Small intestine (tissue), 7 donors: ENCODE results near the gene MAN2A1. TPM values are rescaled to one million over a fixed set of nuclear protein-coding genes. Genes with fewer than 3 reads are reported as not detected.

ENCODE experiments used
- DNase-seq, 2 donors: peaks; one replicate each; pipeline versions ENCODE4 v3.0.0 to v3.0.0-alpha.2; 2013
- FAIRE-seq: peaks from 2 replicates; lab custom pipeline; 2012; peaks lifted over from hg19 to GRCh38; lab: Jason Lieb, UNC
- H3K27ac ChIP-seq, 3 donors: one replicate each; pipeline ENCODE4 v1.5.1; 2013; ENCODE audit warnings: low read length in 2 of 3, mild to moderate bottlenecking in 2 of 3, control low read depth in 1 of 3, inconsistent platforms in 1 of 3, low read depth in 1 of 3, moderate library complexity in 1 of 3
- H3K27me3 ChIP-seq, 3 donors: one replicate each; pipeline ENCODE4 v1.6.1; 2013; ENCODE audit warnings: low read length in 3 of 3, inconsistent platforms in 1 of 3; ENCODE audit not compliant: control insufficient read depth in 3 of 3, insufficient read depth in 3 of 3
- H3K36me3 ChIP-seq, 3 donors: one replicate each; pipeline ENCODE4 v1.6.1; 2013; ENCODE audit warnings: low read length in 3 of 3, inconsistent platforms in 1 of 3, low read depth in 1 of 3, mild to moderate bottlenecking in 1 of 3, moderate library complexity in 1 of 3; ENCODE audit not compliant: control insufficient read depth in 3 of 3, insufficient read depth in 2 of 3
- H3K4me1 ChIP-seq, 3 donors: one replicate each; pipeline ENCODE4 v1.6.1; 2013; ENCODE audit warnings: low read length in 2 of 3, inconsistent platforms in 1 of 3, low read depth in 1 of 3, mild to moderate bottlenecking in 1 of 3, moderate library complexity in 1 of 3; ENCODE audit not compliant: control insufficient read depth in 3 of 3, insufficient read depth in 2 of 3
- H3K4me3 ChIP-seq, 3 donors: one replicate each; pipeline ENCODE4 v1.5.1; 2013; ENCODE audit warnings: low read length in 3 of 3, control low read depth in 1 of 3, inconsistent platforms in 1 of 3, low read depth in 1 of 3, mild to moderate bottlenecking in 1 of 3, moderate library complexity in 1 of 3
- H3K9me3 ChIP-seq, 2 donors: one replicate each; pipeline ENCODE4 v1.6.1; 2013; ENCODE audit warnings: low read depth in 1 of 2, low read length in 1 of 2; ENCODE audit not compliant: control insufficient read depth in 2 of 2, insufficient read depth in 1 of 2
- WGBS, 3 donors: extraction: QIAGEN DNeasy Blood & Tissue Kit; methylation state at CpG; one replicate each; pipeline ENCODE4 v1.1.7; 2013; 5-methylcytosine and 5-hydroxymethylcytosine counted together
- polyA plus RNA-seq, 4 donors: library from polyadenylated mRNA; stranded (reverse) in 3 of 4; unstranded in 1 of 4; fragments of 200-250 nt in 3 of 4; fragments of 120-200 nt in 1 of 4; gene quantifications; one replicate each; pipeline versions ENCODE4 v1.2.1 to v1.2.3, GENCODE V29; 2013
- donor health status: healthy with polysubstance abuse.
- donor health status: control.
- donor health status: control.
- donor health status: Bipolar disorder and iron deficiency.
- donor health status: healthy.

The MAN2A1 gene
- polyA plus RNA-seq, 4 donors, result 16.3 to 106 (median 21.7) TPM

GRCh38 chr5:109693535-109694400, 4.0 kb downstream of the MAN2A1 start:
- Histone ChIP-seq H3K4me3 (no peak overlapping the region), H3K36me3 (peaks cover 0 to 4% (median 0%) of the 10 kb centered on the region in 3 donors), H3K4me1 (peaks cover 17 to 32% (median 24%) of the 10 kb centered on the region in 3 donors), H3K27ac (peak overlapping the region; percentile 1 to 60 (median 34)), H3K9me3 (peaks cover 0 to 2% of the 10 kb centered on the region in 2 donors), H3K27me3 (no peaks in the 10 kb centered on the region)
- no peak for DNase-seq
- 72 to 80% (median 76%) methylated on average over 6 of the region's 6 CpGs for WGBS, 3 donors
- no peak for FAIRE-seq

- peak overlapping the region; percentile 34 to 52 (median 40) for H3K27ac ChIP-seq
- no peaks in the 10 kb centered on the region for H3K27me3 ChIP-seq
- FAIRE-seq, result peak; percentile 81
- H3K36me3 ChIP-seq, result peaks cover 0 to 5% (median 0%) of the 10 kb centered on the region in 3 donors
- no peaks in the 10 kb centered on the region for H3K9me3 ChIP-seq
- WGBS, 3 donors, result 52 to 87% (median 66%) methylated on average over 1 of the region's 1 CpG
- H3K4me3 ChIP-seq, result no peak overlapping the region
- peaks cover 17 to 32% (median 24%) of the 10 kb centered on the region in 3 donors for H3K4me1 ChIP-seq
- peak; percentile 36 to 59 for DNase-seq
Measured at GRCh38 chr5:109694451-109694891, 4.7 kb downstream of the MAN2A1 start.

- FAIRE-seq (no peak), DNase-seq (no peak)
- Histone ChIP-seq H3K27me3 (no peaks in the 10 kb centered on the region), H3K27ac (peak overlapping the region; percentile 30 to 52 (median 40)), H3K36me3 (peaks cover 0 to 7% (median 0%) of the 10 kb centered on the region in 3 donors), H3K4me1 (peaks cover 17 to 32% (median 25%) of the 10 kb centered on the region in 3 donors), H3K4me3 (no peak overlapping the region), H3K9me3 (no peaks in the 10 kb centered on the region)
- WGBS, 3 donors, result 24 to 57% (median 32%) methylated on average over 1 of the region's 1 CpG
Measured at GRCh38 chr5:109695005-109695926, 5.5 kb downstream of the MAN2A1 start.

GRCh38 chr5:109697339-109697738, 7.6 kb downstream of the MAN2A1 start:
- H3K4me3 ChIP-seq, result no peak overlapping the region
- no peak overlapping the region for H3K27ac ChIP-seq
- DNase-seq (no peak), FAIRE-seq (no peak)
- H3K9me3 ChIP-seq, result no peaks in the 10 kb centered on the region
- 55 to 79% (median 68%) methylated on average over 1 of the region's 1 CpG for WGBS, 3 donors
- peaks cover 0 to 7% (median 0%) of the 10 kb centered on the region in 3 donors for H3K36me3 ChIP-seq
- H3K27me3 ChIP-seq, result no peaks in the 10 kb centered on the region
- peaks cover 17 to 35% (median 29%) of the 10 kb centered on the region in 3 donors for H3K4me1 ChIP-seq

- Histone ChIP-seq H3K27ac (no peak overlapping the region), H3K9me3 (no peaks in the 10 kb centered on the region), H3K4me3 (no peak overlapping the region), H3K27me3 (no peaks in the 10 kb centered on the region), H3K4me1 (peaks cover 9 to 27% (median 23%) of the 10 kb centered on the region in 3 donors), H3K36me3 (peaks cover 0 to 7% (median 0%) of the 10 kb centered on the region in 3 donors)
- WGBS, 3 donors, result 72 to 82% (median 74%) methylated on average over 3 of the region's 3 CpGs
- no peak for DNase-seq
- no peak for FAIRE-seq
Measured at GRCh38 chr5:109700516-109701153, 10.9 kb downstream of the MAN2A1 start.

- no peaks in the 10 kb centered on the region for H3K9me3 ChIP-seq
- FAIRE-seq (no peak), DNase-seq (no peak)
- H3K27ac ChIP-seq, result no peak overlapping the region
- peaks cover 9 to 28% (median 27%) of the 10 kb centered on the region in 3 donors for H3K4me1 ChIP-seq
- no peak overlapping the region for H3K4me3 ChIP-seq
- no peaks in the 10 kb centered on the region for H3K27me3 ChIP-seq
- peaks cover 0 to 7% (median 0%) of the 10 kb centered on the region in 3 donors for H3K36me3 ChIP-seq
- 95 to 99% (median 98%) methylated on average over 2 of the region's 2 CpGs for WGBS, 3 donors
Measured at GRCh38 chr5:109701252-109701651, 11.5 kb downstream of the MAN2A1 start.

- no peak for FAIRE-seq
- Histone ChIP-seq H3K27ac (no peak overlapping the region), H3K9me3 (no peaks in the 10 kb centered on the region), H3K4me3 (no peak overlapping the region), H3K4me1 (peaks cover 6 to 32% (median 25%) of the 10 kb centered on the region in 3 donors), H3K36me3 (peaks cover 0 to 6% (median 0%) of the 10 kb centered on the region in 3 donors), H3K27me3 (no peaks in the 10 kb centered on the region)
- WGBS, 3 donors, result 47 to 61% (median 51%) methylated on average over 2 of the region's 2 CpGs
- DNase-seq, result no peak
Measured at GRCh38 chr5:109701792-109702191, 12.1 kb downstream of the MAN2A1 start.
